ENCODE measurements around the gene PTPN21.

- TF ChIP-seq CTCF (CRISPR knock-in tag; IDR thresholded peaks at IDR 0.05) (no peak), RFX5 (IDR thresholded peaks at IDR 0.05; ENCODE audit: low read depth, low read length) (no peak), MXI1 (IDR thresholded peaks at IDR 0.05; ENCODE audit: borderline replicate concordance, low read depth, low read length) (no peak), GRHL1 (CRISPR knock-in tag; conservative IDR thresholded peaks at IDR 0.05) (no peak), RAD21 (CRISPR knock-in tag; IDR thresholded peaks at IDR 0.05) (no peak), PREB (CRISPR knock-in tag; IDR thresholded peaks at IDR 0.05) (no peak), ZNF678 (CRISPR knock-in tag; IDR thresholded peaks at IDR 0.05) (no peak), ZNF333 (CRISPR knock-in tag; IDR thresholded peaks at IDR 0.05; ENCODE audit: borderline replicate concordance) (no peak), ZNF609 (CRISPR knock-in tag; IDR thresholded peaks at IDR 0.05; ENCODE audit: borderline replicate concordance) (no peak), SP4 (CRISPR knock-in tag; IDR thresholded peaks at IDR 0.05) (no peak), MEIS2 (CRISPR knock-in tag; IDR thresholded peaks at IDR 0.05) (no peak), USF2 (IDR thresholded peaks at IDR 0.05; ENCODE audit: low read depth, low read length) (no peak), USF2 (CRISPR knock-in tag; IDR thresholded peaks at IDR 0.05; ENCODE audit: borderline replicate concordance) (no peak), CBFB (CRISPR knock-in tag; IDR thresholded peaks at IDR 0.05) (no peak), NR2C2 (CRISPR knock-in tag; IDR thresholded peaks at IDR 0.05; ENCODE audit: borderline replicate concordance) (no peak)
Observed at GRCh38 chr14:88470542-88471440, 84.0 kb downstream of the PTPN21 start.
